Mononuclear cell (primary cell): Measurements from ENCODE around the gene THSD7A. TPM values are rescaled to one million over a fixed set of nuclear protein-coding genes. Genes with fewer than 3 reads are reported as not detected.

Experiments
- H3K27me3 ChIP-seq: 2 replicates; pipeline ENCODE4 v1.6.0; 2011; ENCODE audit warnings: low read length, control low read depth; ENCODE audit not compliant: insufficient read depth
- H3K4me1 ChIP-seq: 2 replicates; pipeline ENCODE4 v1.5.1; 2011; ENCODE audit warnings: mild to moderate bottlenecking, low read length, control low read depth; ENCODE audit not compliant: insufficient read depth
- H3K4me3 ChIP-seq: 2 replicates; pipeline ENCODE4 v1.5.1; 2011; ENCODE audit warnings: mild to moderate bottlenecking, low read length, moderate library complexity
- H3K9me3 ChIP-seq: 2 replicates; pipeline ENCODE4 v1.5.1; 2011; ENCODE audit warnings: low read depth, mild to moderate bottlenecking, control low read depth, low read length
- total RNA-seq: library from RNA; depleted of rRNA; stranded (reverse); fragments of >200 nt; gene quantifications from one replicate; pipeline ENCODE4 v1.2.3, GENCODE V29; 2012

Gene THSD7A
- total RNA-seq, 1 donor: 0.10 TPM

- Histone ChIP-seq H3K4me1 (peaks cover 5% of the 10 kb centered on the region), H3K27me3 (no peaks in the 10 kb centered on the region), H3K9me3 (no peaks in the 10 kb centered on the region), H3K4me3 (no peak overlapping the region)
These were observed 403.0 kb downstream of the THSD7A start for GRCh38 chr7:11428877-11429581.

- Histone ChIP-seq H3K4me1 (peaks cover 5% of the 10 kb centered on the region), H3K4me3 (no peak overlapping the region), H3K9me3 (no peaks in the 10 kb centered on the region), H3K27me3 (no peaks in the 10 kb centered on the region)
These were observed 404.2 kb downstream of the THSD7A start for GRCh38 chr7:11427686-11428273.

- Histone ChIP-seq H3K27me3 (no peaks in the 10 kb centered on the region), H3K4me1 (no peaks in the 10 kb centered on the region), H3K4me3 (no peak overlapping the region), H3K9me3 (no peaks in the 10 kb centered on the region)
These were observed 408.0 kb downstream of the THSD7A start for GRCh38 chr7:11424006-11424405.

- H3K9me3 ChIP-seq: no peaks in the 10 kb centered on the region
- no peaks in the 10 kb centered on the region for H3K4me1 ChIP-seq
- no peak overlapping the region for H3K4me3 ChIP-seq
- H3K27me3 ChIP-seq: no peaks in the 10 kb centered on the region
These were observed 411.9 kb downstream of the THSD7A start for GRCh38 chr7:11420049-11420448.

GRCh38 chr7:11416641-11417458, 415.1 kb downstream of the THSD7A start:
- no peaks in the 10 kb centered on the region for H3K4me1 ChIP-seq
- no peaks in the 10 kb centered on the region for H3K27me3 ChIP-seq
- no peak overlapping the region for H3K4me3 ChIP-seq
- no peaks in the 10 kb centered on the region for H3K9me3 ChIP-seq

GRCh38 chr7:11415101-11415500, 416.9 kb downstream of the THSD7A start:
- Histone ChIP-seq H3K9me3 (no peaks in the 10 kb centered on the region), H3K27me3 (no peaks in the 10 kb centered on the region), H3K4me3 (no peak overlapping the region), H3K4me1 (no peaks in the 10 kb centered on the region)

- no peak overlapping the region for H3K4me3 ChIP-seq
- H3K4me1 ChIP-seq: no peaks in the 10 kb centered on the region
- H3K9me3 ChIP-seq: no peaks in the 10 kb centered on the region
- H3K27me3 ChIP-seq: no peaks in the 10 kb centered on the region
These were observed 418.1 kb downstream of the THSD7A start for GRCh38 chr7:11413901-11414300.

- H3K4me1 ChIP-seq: no peaks in the 10 kb centered on the region
- H3K27me3 ChIP-seq: no peaks in the 10 kb centered on the region
- H3K4me3 ChIP-seq: no peak overlapping the region
- no peaks in the 10 kb centered on the region for H3K9me3 ChIP-seq
These were observed 420.0 kb downstream of the THSD7A start for GRCh38 chr7:11412036-11412435.

- no peaks in the 10 kb centered on the region for H3K27me3 ChIP-seq
- no peaks in the 10 kb centered on the region for H3K9me3 ChIP-seq
- H3K4me3 ChIP-seq: no peak overlapping the region
- no peaks in the 10 kb centered on the region for H3K4me1 ChIP-seq
These were observed 421.0 kb downstream of the THSD7A start for GRCh38 chr7:11410656-11411644.

GRCh38 chr7:11404355-11404754, 427.6 kb downstream of the THSD7A start:
- H3K27me3 ChIP-seq: no peaks in the 10 kb centered on the region
- H3K4me3 ChIP-seq: no peak overlapping the region
- H3K4me1 ChIP-seq: no peaks in the 10 kb centered on the region
- H3K9me3 ChIP-seq: no peaks in the 10 kb centered on the region

GRCh38 chr7:11403781-11404180, 428.2 kb downstream of the THSD7A start:
- Histone ChIP-seq H3K27me3 (no peaks in the 10 kb centered on the region), H3K9me3 (no peaks in the 10 kb centered on the region), H3K4me3 (no peak overlapping the region), H3K4me1 (no peaks in the 10 kb centered on the region)

GRCh38 chr7:11394438-11394837, 437.6 kb downstream of the THSD7A start:
- H3K4me3 ChIP-seq: no peak overlapping the region
- no peaks in the 10 kb centered on the region for H3K27me3 ChIP-seq
- H3K4me1 ChIP-seq: no peaks in the 10 kb centered on the region
- no peaks in the 10 kb centered on the region for H3K9me3 ChIP-seq

- Histone ChIP-seq H3K27me3 (no peaks in the 10 kb centered on the region), H3K4me3 (no peak overlapping the region), H3K9me3 (no peaks in the 10 kb centered on the region), H3K4me1 (no peaks in the 10 kb centered on the region)
These were observed 452.4 kb downstream of the THSD7A start for GRCh38 chr7:11379641-11380040.

- no peak overlapping the region for H3K4me3 ChIP-seq
- H3K27me3 ChIP-seq: no peaks in the 10 kb centered on the region
- H3K4me1 ChIP-seq: no peaks in the 10 kb centered on the region
- no peaks in the 10 kb centered on the region for H3K9me3 ChIP-seq
These were observed 455.5 kb downstream of the THSD7A start for GRCh38 chr7:11376529-11376928.
